Stimulated activated CD8-positive, alpha-beta memory T cell treated with anti-CD3 and anti-CD28 coated beads, Interleukin-7, amount 100 ng/mL, for 48 hours (primary cell): ENCODE measurements around the gene OR6K6.
A peak's percentile ranks its signal among the peaks of the same experiment; 100 is the strongest.

Experiments
- DNase-seq, 2 donors: peaks; one replicate each; pipeline ENCODE4 v3.0.0-alpha.2; 2020; ENCODE audit warnings: low read depth in 1 of 2; ENCODE audit errors: extremely low read depth in 1 of 2

Gene OR6K6

GRCh38 chr1:158754420-158754819, at the start of gene OR6K6:
TSS of gene OR6K6 (plus strand) at chr1:158754720. CDS start at chr1:158754888, 168 bp downstream.
- no peak for DNase-seq

- DNase-seq, result no peak
Measured at GRCh38 chr1:158706096-158706495, 48.4 kb upstream of the OR6K6 start.

- no peak for DNase-seq
Measured at GRCh38 chr1:158711098-158711497, 43.4 kb upstream of the OR6K6 start.

GRCh38 chr1:158714754-158715153, 39.8 kb upstream of the OR6K6 start:
- DNase-seq, result no peak

- DNase-seq, result no peak
Measured at GRCh38 chr1:158716335-158716734, 38.2 kb upstream of the OR6K6 start.

GRCh38 chr1:158717344-158717743, 37.2 kb upstream of the OR6K6 start:
- DNase-seq, result no peak

- no peak for DNase-seq
Measured at GRCh38 chr1:158719664-158720063, 34.9 kb upstream of the OR6K6 start.

- no peak for DNase-seq
Measured at GRCh38 chr1:158720620-158721019, 33.9 kb upstream of the OR6K6 start, which contains the start of gene OR6K3. TSS of gene OR6K3 (minus strand) at chr1:158720720. CDS start at chr1:158718115, 2,605 bp downstream.

GRCh38 chr1:158724442-158724841, 30.1 kb upstream of the OR6K6 start:
- DNase-seq, result no peak

- no peak for DNase-seq
Measured at GRCh38 chr1:158728510-158729225, 25.9 kb upstream of the OR6K6 start.

- DNase-seq, result no peak
Measured at GRCh38 chr1:158730453-158730852, 24.1 kb upstream of the OR6K6 start.

GRCh38 chr1:158731707-158732106, 22.8 kb upstream of the OR6K6 start:
- no peak for DNase-seq

GRCh38 chr1:158732524-158732923, 22.0 kb upstream of the OR6K6 start:
- no peak for DNase-seq

- DNase-seq, result no peak
Measured at GRCh38 chr1:158735848-158736247, 18.7 kb upstream of the OR6K6 start.

GRCh38 chr1:158752155-158752712, 2.3 kb upstream of the OR6K6 start:
- DNase-seq, result no peak

- no peak for DNase-seq
Measured at GRCh38 chr1:158771950-158772866, 17.7 kb downstream of the OR6K6 start, which contains the start of gene OR6N1. TSS of gene OR6N1 (minus strand) at chr1:158772195. CDS start at chr1:158766682, 5,513 bp downstream.

- DNase-seq, result no peak
Measured at GRCh38 chr1:158781104-158781503, 26.6 kb downstream of the OR6K6 start, which contains the start of gene OR6N2. TSS of gene OR6N2 (minus strand) at chr1:158781204. CDS start at chr1:158777635, 3,569 bp downstream.

- DNase-seq, result peak in 1 of 2 donors; percentile 5
Measured at GRCh38 chr1:158793604-158794003, 39.1 kb downstream of the OR6K6 start.

- DNase-seq, result no peak
Measured at GRCh38 chr1:158794247-158794646, 39.7 kb downstream of the OR6K6 start.

GRCh38 chr1:158798531-158798930, 44.0 kb downstream of the OR6K6 start:
- DNase-seq, result no peak

- DNase-seq, result no peak
Measured at GRCh38 chr1:158799689-158800088, 45.2 kb downstream of the OR6K6 start.
